ENCODE measurements around the gene SHROOM2.

The SHROOM2 gene

GRCh38 chrX:9878146-9878820 is 92.1 kb downstream of the SHROOM2 start:
- Histone ChIP-seq H3K36me3 (ENCODE audit: control insufficient read depth, insufficient read depth, low read length) (no peaks in the 10 kb centered on the region), H3K4me1 (ENCODE audit: control insufficient read depth, insufficient read depth, low read length) (peaks cover 7% of the 10 kb centered on the region), H3K9me3 (ENCODE audit: control insufficient read depth, low read length) (no peaks in the 10 kb centered on the region), H3K4me3 (ENCODE audit: low read length) (no peak overlapping the region), H3K27me3 (ENCODE audit: control insufficient read depth, insufficient read depth, low read length) (no peaks in the 10 kb centered on the region), H3K9ac (ENCODE audit: low read length) (no peak overlapping the region)

- no peaks in the 10 kb centered on the region for H3K36me3 ChIP-seq (ENCODE audit: control insufficient read depth, insufficient read depth, low read length)
- no peaks in the 10 kb centered on the region for H3K9me3 ChIP-seq (ENCODE audit: control insufficient read depth, low read length)
- H3K9ac ChIP-seq (ENCODE audit: low read length) = no peak overlapping the region
- no peak overlapping the region for H3K4me3 ChIP-seq (ENCODE audit: low read length)
- no peaks in the 10 kb centered on the region for H3K27me3 ChIP-seq (ENCODE audit: control insufficient read depth, insufficient read depth, low read length)
- H3K4me1 ChIP-seq (ENCODE audit: control insufficient read depth, insufficient read depth, low read length) = peaks cover 7% of the 10 kb centered on the region
Observed at GRCh38 chrX:9880237-9880636, 94.0 kb downstream of the SHROOM2 start.

GRCh38 chrX:9880870-9881269 is 94.6 kb downstream of the SHROOM2 start:
- Histone ChIP-seq H3K4me3 (ENCODE audit: low read length) (no peak overlapping the region), H3K4me1 (ENCODE audit: control insufficient read depth, insufficient read depth, low read length) (peaks cover 7% of the 10 kb centered on the region), H3K27me3 (ENCODE audit: control insufficient read depth, insufficient read depth, low read length) (no peaks in the 10 kb centered on the region), H3K9me3 (ENCODE audit: control insufficient read depth, low read length) (no peaks in the 10 kb centered on the region), H3K36me3 (ENCODE audit: control insufficient read depth, insufficient read depth, low read length) (no peaks in the 10 kb centered on the region), H3K9ac (ENCODE audit: low read length) (no peak overlapping the region)

- Histone ChIP-seq H3K4me1 (ENCODE audit: control insufficient read depth, insufficient read depth, low read length) (peaks cover 7% of the 10 kb centered on the region), H3K9me3 (ENCODE audit: control insufficient read depth, low read length) (no peaks in the 10 kb centered on the region), H3K36me3 (ENCODE audit: control insufficient read depth, insufficient read depth, low read length) (no peaks in the 10 kb centered on the region), H3K4me3 (ENCODE audit: low read length) (no peak overlapping the region), H3K9ac (ENCODE audit: low read length) (no peak overlapping the region), H3K27me3 (ENCODE audit: control insufficient read depth, insufficient read depth, low read length) (no peaks in the 10 kb centered on the region)
Observed at GRCh38 chrX:9882669-9883446, 96.6 kb downstream of the SHROOM2 start.

- Histone ChIP-seq H3K27me3 (ENCODE audit: control insufficient read depth, insufficient read depth, low read length) (no peaks in the 10 kb centered on the region), H3K36me3 (ENCODE audit: control insufficient read depth, insufficient read depth, low read length) (no peaks in the 10 kb centered on the region), H3K9ac (ENCODE audit: low read length) (no peak overlapping the region), H3K4me1 (ENCODE audit: control insufficient read depth, insufficient read depth, low read length) (peaks cover 7% of the 10 kb centered on the region), H3K4me3 (ENCODE audit: low read length) (no peak overlapping the region), H3K9me3 (ENCODE audit: control insufficient read depth, low read length) (no peaks in the 10 kb centered on the region)
Observed at GRCh38 chrX:9884031-9884779, 98.0 kb downstream of the SHROOM2 start.

- H3K36me3 ChIP-seq (ENCODE audit: control insufficient read depth, insufficient read depth, low read length) = no peaks in the 10 kb centered on the region
- no peak overlapping the region for H3K4me3 ChIP-seq (ENCODE audit: low read length)
- H3K27me3 ChIP-seq (ENCODE audit: control insufficient read depth, insufficient read depth, low read length) = no peaks in the 10 kb centered on the region
- no peak overlapping the region for H3K9ac ChIP-seq (ENCODE audit: low read length)
- H3K4me1 ChIP-seq (ENCODE audit: control insufficient read depth, insufficient read depth, low read length) = peaks cover 7% of the 10 kb centered on the region
- H3K9me3 ChIP-seq (ENCODE audit: control insufficient read depth, low read length) = no peaks in the 10 kb centered on the region
Observed at GRCh38 chrX:9885150-9885549, 98.9 kb downstream of the SHROOM2 start.

- H3K9me3 ChIP-seq (ENCODE audit: control insufficient read depth, low read length) = no peaks in the 10 kb centered on the region
- H3K4me3 ChIP-seq (ENCODE audit: low read length) = no peak overlapping the region
- peaks cover 1% of the 10 kb centered on the region for H3K4me1 ChIP-seq (ENCODE audit: control insufficient read depth, insufficient read depth, low read length)
- H3K36me3 ChIP-seq (ENCODE audit: control insufficient read depth, insufficient read depth, low read length) = no peaks in the 10 kb centered on the region
- no peaks in the 10 kb centered on the region for H3K27me3 ChIP-seq (ENCODE audit: control insufficient read depth, insufficient read depth, low read length)
- H3K9ac ChIP-seq (ENCODE audit: low read length) = no peak overlapping the region
Observed at GRCh38 chrX:9887659-9888297, 101.5 kb downstream of the SHROOM2 start.

- no peak overlapping the region for H3K4me3 ChIP-seq (ENCODE audit: low read length)
Observed at GRCh38 chrX:9888953-9889470, 102.8 kb downstream of the SHROOM2 start.

GRCh38 chrX:9890681-9891091 is 104.5 kb downstream of the SHROOM2 start:
- Histone ChIP-seq H3K4me3 (ENCODE audit: low read length) (no peak overlapping the region), H3K9me3 (ENCODE audit: control insufficient read depth, low read length) (no peaks in the 10 kb centered on the region), H3K36me3 (ENCODE audit: control insufficient read depth, insufficient read depth, low read length) (no peaks in the 10 kb centered on the region), H3K4me1 (ENCODE audit: control insufficient read depth, insufficient read depth, low read length) (no peaks in the 10 kb centered on the region), H3K27me3 (ENCODE audit: control insufficient read depth, insufficient read depth, low read length) (no peaks in the 10 kb centered on the region), H3K9ac (ENCODE audit: low read length) (no peak overlapping the region)

More at GRCh38 chrX:9888953-9889470, 102.8 kb downstream of the SHROOM2 start:
- no peak overlapping the region for H3K9ac ChIP-seq (ENCODE audit: low read length)
- no peaks in the 10 kb centered on the region for H3K27me3 ChIP-seq (ENCODE audit: control insufficient read depth, insufficient read depth, low read length)
- no peaks in the 10 kb centered on the region for H3K9me3 ChIP-seq (ENCODE audit: control insufficient read depth, low read length)
- no peaks in the 10 kb centered on the region for H3K36me3 ChIP-seq (ENCODE audit: control insufficient read depth, insufficient read depth, low read length)
- no peaks in the 10 kb centered on the region for H3K4me1 ChIP-seq (ENCODE audit: control insufficient read depth, insufficient read depth, low read length)

GRCh38 chrX:9895225-9895912 is 109.1 kb downstream of the SHROOM2 start:
- H3K27me3 ChIP-seq (ENCODE audit: control insufficient read depth, insufficient read depth, low read length) = no peaks in the 10 kb centered on the region
- H3K9me3 ChIP-seq (ENCODE audit: control insufficient read depth, low read length) = no peaks in the 10 kb centered on the region
- no peaks in the 10 kb centered on the region for H3K36me3 ChIP-seq (ENCODE audit: control insufficient read depth, insufficient read depth, low read length)
- H3K4me1 ChIP-seq (ENCODE audit: control insufficient read depth, insufficient read depth, low read length) = no peaks in the 10 kb centered on the region
- no peak overlapping the region for H3K4me3 ChIP-seq (ENCODE audit: low read length)
- no peak overlapping the region for H3K9ac ChIP-seq (ENCODE audit: low read length)

GRCh38 chrX:9897761-9898161 is 111.5 kb downstream of the SHROOM2 start:
- Histone ChIP-seq H3K4me3 (ENCODE audit: low read length) (no peak overlapping the region), H3K36me3 (ENCODE audit: control insufficient read depth, insufficient read depth, low read length) (no peaks in the 10 kb centered on the region), H3K27me3 (ENCODE audit: control insufficient read depth, insufficient read depth, low read length) (no peaks in the 10 kb centered on the region), H3K9ac (ENCODE audit: low read length) (no peak overlapping the region), H3K4me1 (ENCODE audit: control insufficient read depth, insufficient read depth, low read length) (no peaks in the 10 kb centered on the region), H3K9me3 (ENCODE audit: control insufficient read depth, low read length) (no peaks in the 10 kb centered on the region)

Measured in mucosa of stomach (tissue), 1 donor.